ENCODE results near the gene TNFRSF21. TPM values are rescaled to one million over a fixed set of nuclear protein-coding genes. Genes with fewer than 3 reads are reported as not detected.

Gene TNFRSF21
- total and polyA plus RNA-seq, 2 of the 8 experiments (the other 6 are each of a cell fraction or from before 2014, with no cell fraction given), result 16.4 to 52.7 TPM

DNA sequence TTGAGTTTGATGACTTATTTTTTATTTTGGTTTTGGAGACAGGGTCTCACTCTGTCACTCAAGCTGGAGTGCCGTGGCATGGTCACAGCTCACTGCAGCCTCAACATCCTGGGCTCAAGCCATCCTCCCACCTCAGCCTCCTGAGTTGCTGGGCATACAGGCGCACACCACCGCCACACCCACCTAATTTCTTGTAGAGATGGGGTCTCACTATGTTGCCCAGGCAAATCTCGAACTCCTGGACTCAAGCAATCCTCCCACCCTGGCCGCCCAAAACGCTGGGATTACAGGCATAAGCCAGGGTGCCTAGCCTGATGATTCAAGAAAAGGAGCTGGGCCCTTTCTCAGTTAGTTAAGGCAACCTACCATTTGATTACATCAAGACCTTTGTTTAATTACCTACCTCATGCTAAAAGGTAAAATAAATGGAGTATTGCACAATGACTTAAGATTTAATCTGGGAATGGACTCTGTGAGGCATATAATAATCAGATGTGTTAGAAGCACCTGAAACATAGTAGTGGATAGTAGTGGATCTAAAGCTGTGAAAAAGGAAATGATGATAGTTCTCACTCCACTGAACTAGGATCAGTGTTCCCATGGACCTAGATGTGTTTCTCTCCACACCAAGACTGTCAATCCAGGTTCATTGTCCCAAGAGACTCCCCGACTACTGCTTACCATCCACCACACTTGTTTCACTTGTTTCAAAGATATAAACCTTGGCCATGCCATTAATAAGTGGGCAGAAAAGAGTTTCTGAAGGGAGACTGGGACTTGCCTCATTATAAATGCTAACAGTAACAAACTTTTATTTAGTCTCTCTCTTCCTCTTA is 2.1 kb downstream of the TNFRSF21 start:
- no peak for DNase-seq (ENCODE audit: low read depth in 1 of 2, low spot score in 2 of 2)
- Histone ChIP-seq H2BK5ac (ENCODE audit: low read depth, low read length) (no peak overlapping the region), H4K5ac (ENCODE audit: insufficient read length, low read depth, low read length) (no peak overlapping the region), H3K56ac (replicated peaks; ENCODE audit: insufficient read length, low read depth, low read length) (no peak overlapping the region), H3K23me2 (ENCODE audit: low read depth, low read length) (peaks cover 5% of the 10 kb centered on the region), H4K91ac (replicated peaks; ENCODE audit: insufficient read length, low read length) (no peak overlapping the region), H3K14ac (ENCODE audit: insufficient read length) (no peak overlapping the region), H2AK5ac (ENCODE audit: low read depth, low read length) (no peak overlapping the region), H3K4ac (replicated peaks; ENCODE audit: insufficient read length, low read depth, low read length) (no peak overlapping the region), H2BK12ac (ENCODE audit: low read depth, low read length) (no peak overlapping the region), H3K4me3 (ENCODE audit: extremely low read depth in 1 of 4, insufficient read depth in 2 of 4, low read depth in 3 of 4, low read length in 4 of 4) (peak overlapping the region; percentile 79 to 93 (median 88); a peak in 7 of 8 replicates), H3K9ac (replicated peaks in 1 of 4; ENCODE audit: extremely low read depth in 1 of 4, low read depth in 3 of 4, low read length in 3 of 4) (peak overlapping the region in 2 of 4 experiments; percentile 13 to 77; a peak in 2 of 7 replicates), H3K79me1 (ENCODE audit: low read depth, low read length) (peaks cover 4% of the 10 kb centered on the region; the same call in 1 of the 2 replicates), H3K36me3 (ENCODE audit: control insufficient read depth in 2 of 4, insufficient read depth in 4 of 4, low read length in 3 of 4) (no peaks in the 10 kb centered on the region), H2BK120ac (replicated peaks; ENCODE audit: low read depth, low read length) (no peak overlapping the region), H3K4me1 (replicated peaks in 1 of 4; ENCODE audit: control insufficient read depth in 3 of 4, insufficient read depth in 4 of 4, low read length in 3 of 4) (peaks cover 0 to 17% (median 5%) of the 10 kb centered on the region in 4 experiments; a peak in 5 of 7 replicates), H3K27ac (ENCODE audit: low read depth, low read length) (no peak overlapping the region), H2BK15ac (ENCODE audit: low read length) (no peak overlapping the region), H3K4me2 (ENCODE audit: insufficient read depth in 1 of 2, low read depth in 2 of 2, low read length in 2 of 2) (peak overlapping the region; percentile 93 to 94), H3K79me2 (ENCODE audit: control insufficient read depth in 1 of 2, insufficient read depth in 2 of 2, low read length in 2 of 2) (peaks cover 37 to 65% of the 10 kb centered on the region in 2 experiments), H3K18ac (ENCODE audit: extremely low read depth, low read length) (no peak overlapping the region), H2AFZ (ENCODE audit: low read length) (no peak overlapping the region), H3K23ac (ENCODE audit: insufficient read length) (no peak overlapping the region), H3K9me3 (ENCODE audit: insufficient read depth in 2 of 2, low read depth in 1 of 2, low read length in 1 of 2) (no peaks in the 10 kb centered on the region), H4K8ac (ENCODE audit: extremely low read depth, insufficient read depth, low read length) (no peak overlapping the region), H2BK20ac (ENCODE audit: low read length) (no peak overlapping the region), H4K20me1 (replicated peaks in 1 of 2; ENCODE audit: control insufficient read depth in 1 of 2, insufficient read depth in 2 of 2, low read length in 2 of 2) (peaks cover 5 to 6% of the 10 kb centered on the region in 2 experiments), H3K27me3 (replicated peaks in 1 of 4; ENCODE audit: control insufficient read depth in 3 of 4, extremely low read depth in 1 of 4, insufficient read depth in 3 of 4, low read length in 3 of 4) (no peaks in the 10 kb centered on the region)
- ChIA-PET CTCF (ENCODE audit: partially characterized antibody) (interaction anchor here (0.8 to 2.1 kb wide), 9 partner anchors 10 to 234 kb away, joined by 3 to 10 read pairs (median 5); no protein-coding TSS in a partner anchor), POLR2A (ENCODE audit: partially characterized antibody) (interaction anchor here (0.6 to 1.6 kb wide), 4 partner anchors 11 to 210 kb away, joined by 3 to 8 read pairs (median 4); no protein-coding TSS in a partner anchor)
- WGBS, 2 experiments (ENCODE audit: extremely low coverage in 1 of 2, insufficient coverage in 1 of 2, insufficient read length in 1 of 2, insufficient replicate concordance in 2 of 2, low coverage in 1 of 2, low lambda C conversion rate in 2 of 2, missing lambda C conversion rate in 1 of 2), result 86% methylated on average over 7 of the region's 7 CpGs; no CpG with 5 or more reads in 1 of the 2 experiments
- no peak for FAIRE-seq
